Mammary epithelial cell (primary cell): ENCODE data around the gene CCKAR.

Experiments
- EZH2 ChIP-seq: IDR thresholded peaks from 2 replicates; pipeline ENCODE4 v1.6.1; 2012; ENCODE audit warnings: low read length, inconsistent platforms, borderline replicate concordance
- TF ChIP-seq, protein P1 (sequence below), 2 donors: IDR thresholded peaks in 1 of 2; conservative IDR thresholded peaks in 1 of 2; 2 replicates each; pipeline ENCODE4 v1.5.1; 2011 to 2012; ENCODE audit warnings: inconsistent platforms in 2 of 2, low read length in 2 of 2, mild to moderate bottlenecking in 2 of 2, control low read depth in 1 of 2, low read depth in 1 of 2; ENCODE audit not compliant: insufficient read depth in 1 of 2; ENCODE audit errors: extremely low read depth in 1 of 2

DNA sequence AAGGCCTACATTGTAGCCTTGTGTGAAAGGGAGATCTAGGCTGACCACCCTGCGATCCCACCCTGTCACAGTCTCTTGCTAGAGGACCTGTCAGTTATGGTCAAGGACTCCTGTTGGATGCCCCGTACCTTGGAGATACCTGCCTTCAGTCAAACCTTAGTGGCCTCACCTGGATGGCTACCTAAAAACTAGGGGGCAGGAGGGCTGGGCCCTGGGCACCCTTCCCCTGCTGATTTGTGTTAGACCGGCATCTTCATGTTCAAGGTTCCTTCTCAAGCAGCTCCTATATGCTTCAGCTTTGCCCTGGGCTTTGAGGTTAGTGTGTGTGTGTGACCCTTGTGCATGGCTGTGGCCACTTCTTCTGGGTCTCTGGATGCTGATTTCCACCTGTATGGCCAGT, 35.3 kb downstream of the CCKAR start:
- TF ChIP-seq, protein P1, sequence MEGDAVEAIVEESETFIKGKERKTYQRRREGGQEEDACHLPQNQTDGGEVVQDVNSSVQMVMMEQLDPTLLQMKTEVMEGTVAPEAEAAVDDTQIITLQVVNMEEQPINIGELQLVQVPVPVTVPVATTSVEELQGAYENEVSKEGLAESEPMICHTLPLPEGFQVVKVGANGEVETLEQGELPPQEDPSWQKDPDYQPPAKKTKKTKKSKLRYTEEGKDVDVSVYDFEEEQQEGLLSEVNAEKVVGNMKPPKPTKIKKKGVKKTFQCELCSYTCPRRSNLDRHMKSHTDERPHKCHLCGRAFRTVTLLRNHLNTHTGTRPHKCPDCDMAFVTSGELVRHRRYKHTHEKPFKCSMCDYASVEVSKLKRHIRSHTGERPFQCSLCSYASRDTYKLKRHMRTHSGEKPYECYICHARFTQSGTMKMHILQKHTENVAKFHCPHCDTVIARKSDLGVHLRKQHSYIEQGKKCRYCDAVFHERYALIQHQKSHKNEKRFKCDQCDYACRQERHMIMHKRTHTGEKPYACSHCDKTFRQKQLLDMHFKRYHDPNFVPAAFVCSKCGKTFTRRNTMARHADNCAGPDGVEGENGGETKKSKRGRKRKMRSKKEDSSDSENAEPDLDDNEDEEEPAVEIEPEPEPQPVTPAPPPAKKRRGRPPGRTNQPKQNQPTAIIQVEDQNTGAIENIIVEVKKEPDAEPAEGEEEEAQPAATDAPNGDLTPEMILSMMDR (conservative IDR thresholded peaks at IDR 0.05 in 1 of 2, IDR thresholded peaks at IDR 0.05 in 1 of 2; ENCODE audit: extremely low read depth in 1 of 2, insufficient read depth in 1 of 2, low read depth in 1 of 2, low read length in 2 of 2), result no peak
- no peak for TF ChIP-seq EZH2
